ENCODE data around the gene MARCHF6.

DNA sequence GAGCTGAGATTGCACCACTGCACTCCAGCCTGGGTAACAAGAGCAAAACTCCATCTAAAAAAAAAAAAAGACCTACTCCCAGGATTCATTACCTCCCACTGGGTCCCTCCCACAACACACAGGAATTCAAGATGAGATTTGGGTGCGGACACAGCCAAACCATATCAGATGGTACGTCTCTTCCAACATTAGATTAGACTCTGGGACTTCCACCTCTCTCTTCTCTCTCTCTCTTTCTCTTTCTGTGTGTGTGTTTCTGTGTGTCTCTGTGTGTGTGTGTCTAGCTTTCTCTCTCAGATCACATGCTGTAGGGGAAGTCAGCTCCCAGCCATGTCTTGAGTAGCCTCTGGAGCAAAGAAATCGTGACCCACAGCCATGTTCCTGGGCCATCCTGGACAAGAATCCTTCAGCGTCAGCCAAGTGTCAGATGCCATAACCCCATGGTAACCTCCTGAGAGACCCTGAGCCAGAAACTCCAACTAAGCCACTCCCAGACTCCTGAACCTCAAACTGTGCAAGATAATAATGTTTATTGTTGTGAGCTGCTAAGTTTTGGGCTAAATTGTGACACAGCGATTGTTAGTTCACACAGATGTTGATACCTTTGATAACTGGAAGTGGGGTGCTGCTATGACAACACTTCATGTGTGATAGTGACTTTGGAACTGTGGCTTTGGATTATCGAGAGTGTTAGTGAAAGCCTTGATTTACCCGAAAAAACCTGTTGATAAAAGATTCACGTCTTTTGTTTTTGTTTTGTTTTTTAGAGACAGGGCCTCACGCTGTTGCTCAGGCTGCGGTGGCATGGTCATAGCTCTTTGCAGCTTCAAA, 41.7 kb upstream of the MARCHF6 start:
- TF ChIP-seq, protein P1, sequence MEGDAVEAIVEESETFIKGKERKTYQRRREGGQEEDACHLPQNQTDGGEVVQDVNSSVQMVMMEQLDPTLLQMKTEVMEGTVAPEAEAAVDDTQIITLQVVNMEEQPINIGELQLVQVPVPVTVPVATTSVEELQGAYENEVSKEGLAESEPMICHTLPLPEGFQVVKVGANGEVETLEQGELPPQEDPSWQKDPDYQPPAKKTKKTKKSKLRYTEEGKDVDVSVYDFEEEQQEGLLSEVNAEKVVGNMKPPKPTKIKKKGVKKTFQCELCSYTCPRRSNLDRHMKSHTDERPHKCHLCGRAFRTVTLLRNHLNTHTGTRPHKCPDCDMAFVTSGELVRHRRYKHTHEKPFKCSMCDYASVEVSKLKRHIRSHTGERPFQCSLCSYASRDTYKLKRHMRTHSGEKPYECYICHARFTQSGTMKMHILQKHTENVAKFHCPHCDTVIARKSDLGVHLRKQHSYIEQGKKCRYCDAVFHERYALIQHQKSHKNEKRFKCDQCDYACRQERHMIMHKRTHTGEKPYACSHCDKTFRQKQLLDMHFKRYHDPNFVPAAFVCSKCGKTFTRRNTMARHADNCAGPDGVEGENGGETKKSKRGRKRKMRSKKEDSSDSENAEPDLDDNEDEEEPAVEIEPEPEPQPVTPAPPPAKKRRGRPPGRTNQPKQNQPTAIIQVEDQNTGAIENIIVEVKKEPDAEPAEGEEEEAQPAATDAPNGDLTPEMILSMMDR (IDR thresholded peaks at IDR 0.05): no peak
- TF ChIP-seq POLR2A (IDR thresholded peaks at IDR 0.05) (no peak), EP300 (IDR thresholded peaks at IDR 0.05) (no peak)
